GM18526 (cell line): ENCODE results near the gene LSR.

ENCODE experiments used
- POLR2A ChIP-seq: IDR thresholded peaks from 3 replicates; pipeline ENCODE4 v1.6.1; 2011; ENCODE audit not compliant: insufficient read length; ENCODE audit errors: extremely low read depth

LSR gene

DNA sequence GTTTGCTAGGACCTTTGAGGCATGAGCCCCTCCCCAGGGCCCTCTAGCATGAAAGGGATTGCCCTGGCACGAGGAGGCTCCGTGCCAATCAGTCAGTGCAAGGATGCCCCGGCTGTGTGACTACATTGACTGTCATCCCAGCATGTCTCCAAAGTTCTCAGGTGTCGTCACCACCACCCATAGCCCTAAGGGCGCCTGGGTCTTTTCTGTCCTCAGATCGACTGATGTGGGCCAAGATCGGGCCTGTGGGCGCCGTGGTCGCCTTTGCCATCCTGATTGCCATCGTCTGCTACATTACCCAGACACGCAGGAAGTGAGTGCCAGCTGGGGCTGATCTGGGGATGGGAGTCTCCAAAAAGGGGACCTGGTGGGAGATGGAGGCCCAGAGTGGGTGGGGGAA is 61.5 kb downstream of the LSR start:
- TF ChIP-seq POLR2A = no peak

DNA sequence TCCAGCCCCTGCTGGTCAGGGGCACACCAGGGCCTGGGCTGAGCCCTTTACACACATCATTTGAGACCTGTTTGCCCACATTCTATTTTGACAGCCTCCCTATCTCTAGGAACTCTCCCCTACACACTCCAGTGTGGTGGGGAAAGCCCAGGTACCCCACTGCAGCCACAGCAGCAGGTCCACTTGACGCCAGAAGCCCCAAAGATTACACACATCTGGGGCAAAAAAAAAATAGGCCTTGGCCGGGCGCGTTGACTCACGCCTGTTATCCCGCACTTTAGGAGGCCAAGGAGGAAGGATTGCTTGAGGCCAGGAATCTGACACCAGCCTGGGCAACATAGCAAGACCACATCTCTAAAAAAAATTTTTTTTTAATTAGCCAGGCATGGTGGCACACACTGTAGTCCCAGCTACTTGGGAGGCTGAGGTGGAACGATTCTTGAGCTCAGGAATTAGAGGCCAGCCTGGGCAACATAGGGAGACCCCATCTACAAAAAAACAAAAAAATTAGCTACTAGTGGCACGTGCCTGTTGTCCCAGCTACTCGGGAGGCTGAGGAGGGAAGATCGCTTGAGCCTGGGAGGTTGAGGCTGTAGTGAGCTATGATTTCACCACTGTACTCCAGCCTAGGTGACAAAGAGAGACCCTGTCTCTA is 62.1 kb downstream of the LSR start:
- TF ChIP-seq POLR2A = no peak

DNA sequence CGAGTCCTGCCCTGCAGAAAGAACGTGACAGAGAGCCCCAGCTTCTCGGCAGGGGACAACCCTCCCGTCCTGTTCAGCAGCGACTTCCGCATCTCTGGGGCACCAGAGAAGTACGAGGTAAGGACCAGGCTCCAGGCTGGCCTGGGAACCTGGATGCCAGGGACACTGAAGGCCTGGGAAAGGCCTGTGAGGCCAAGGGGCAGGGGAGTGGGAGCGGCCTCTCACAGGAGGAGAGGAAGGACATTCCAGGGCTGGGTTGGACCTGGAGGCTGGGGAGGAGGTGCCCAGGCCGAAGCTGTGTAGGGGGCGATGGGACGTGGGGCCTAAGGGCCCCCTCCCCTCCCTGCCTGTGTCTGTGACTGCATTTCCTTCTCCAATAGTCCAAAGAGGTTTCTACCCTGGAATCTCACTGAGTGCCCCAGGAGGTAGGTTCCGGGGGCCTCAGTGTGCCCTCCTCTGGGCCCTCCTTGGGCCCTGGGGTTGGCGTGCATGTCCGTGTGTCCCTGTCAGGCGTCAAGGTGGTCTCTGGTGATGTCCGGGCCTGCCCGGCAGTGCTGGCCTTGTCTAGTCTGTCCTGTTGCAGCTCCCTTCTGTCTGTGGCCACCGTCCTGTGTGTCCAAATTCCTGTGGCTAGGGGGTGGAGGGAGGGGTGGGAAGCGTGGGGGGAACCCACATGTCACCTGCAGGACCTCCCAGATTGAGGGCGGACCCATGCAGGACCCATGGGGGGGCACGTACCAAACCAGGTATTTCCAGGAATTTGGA is 63.3 kb downstream of the LSR start:
- TF ChIP-seq POLR2A = no peak

DNA sequence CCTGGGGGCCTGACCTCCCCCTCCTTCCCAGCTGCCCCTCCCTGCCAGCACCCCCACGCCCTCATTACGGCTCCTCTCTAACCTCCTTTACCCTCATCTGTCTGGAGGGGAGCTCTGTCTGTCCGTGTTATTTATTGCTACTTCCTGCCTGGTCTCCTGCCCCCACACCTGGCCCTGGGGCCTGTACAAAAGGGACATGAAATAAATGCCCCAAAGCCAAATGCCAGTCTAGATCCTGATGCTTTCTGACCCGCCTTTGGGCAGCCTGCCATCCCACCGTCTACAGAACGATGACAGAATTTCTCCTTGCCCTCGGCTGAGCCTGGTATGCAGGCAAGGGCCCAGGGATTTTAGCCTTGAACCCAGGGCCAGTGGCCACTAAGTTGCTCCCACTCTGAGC is 64.8 kb downstream of the LSR start:
- no peak for TF ChIP-seq POLR2A

DNA sequence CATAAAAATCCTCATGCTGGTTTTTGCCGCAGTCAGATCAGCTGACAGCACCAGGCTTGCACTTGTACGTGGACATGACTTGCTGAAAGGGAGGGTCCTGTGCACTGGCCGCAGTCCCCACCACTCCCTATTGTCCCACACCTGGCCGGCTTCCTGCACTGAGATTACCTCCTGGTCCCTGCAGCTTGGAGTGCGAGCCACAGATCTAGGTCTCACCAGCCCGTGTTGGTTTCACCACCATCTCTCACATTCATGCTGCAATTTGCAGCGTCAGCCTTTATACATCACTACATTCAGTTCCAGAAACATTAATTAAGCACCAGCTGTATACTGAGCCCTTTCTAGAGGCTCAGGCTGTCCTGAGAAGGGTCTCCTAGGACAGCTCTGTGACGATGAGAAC is 65.2 kb downstream of the LSR start:
- TF ChIP-seq POLR2A = no peak

DNA sequence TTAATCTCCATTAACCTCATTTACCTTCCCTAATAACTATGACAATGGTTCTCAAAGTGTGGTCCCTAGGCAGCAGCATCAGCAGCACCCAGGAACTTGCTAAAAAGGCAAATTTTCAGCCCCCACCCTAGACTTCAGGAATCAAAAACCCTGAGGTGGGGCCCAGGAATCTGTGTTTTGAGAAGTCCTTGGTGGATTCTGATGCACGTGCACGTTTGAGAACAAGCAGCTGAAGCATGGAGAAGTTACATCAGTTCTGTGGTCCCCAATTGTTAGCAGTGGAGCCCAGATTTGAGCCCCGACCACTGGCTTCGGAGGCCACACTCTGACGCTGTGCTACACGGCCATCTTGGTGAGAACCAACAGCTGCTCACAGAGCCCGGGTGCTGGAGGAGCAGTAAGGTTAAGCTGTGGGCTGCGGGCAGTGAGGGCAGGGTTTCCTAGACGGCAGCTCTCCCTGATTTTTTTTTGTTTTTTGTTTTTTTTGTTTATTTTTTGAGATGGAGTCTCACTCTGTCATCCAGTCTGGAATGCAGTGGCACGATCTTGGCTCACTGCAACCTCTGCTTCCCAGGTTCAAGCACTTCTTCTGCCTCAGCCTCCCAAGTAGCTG is 66.2 kb downstream of the LSR start:
- TF ChIP-seq POLR2A = no peak

DNA sequence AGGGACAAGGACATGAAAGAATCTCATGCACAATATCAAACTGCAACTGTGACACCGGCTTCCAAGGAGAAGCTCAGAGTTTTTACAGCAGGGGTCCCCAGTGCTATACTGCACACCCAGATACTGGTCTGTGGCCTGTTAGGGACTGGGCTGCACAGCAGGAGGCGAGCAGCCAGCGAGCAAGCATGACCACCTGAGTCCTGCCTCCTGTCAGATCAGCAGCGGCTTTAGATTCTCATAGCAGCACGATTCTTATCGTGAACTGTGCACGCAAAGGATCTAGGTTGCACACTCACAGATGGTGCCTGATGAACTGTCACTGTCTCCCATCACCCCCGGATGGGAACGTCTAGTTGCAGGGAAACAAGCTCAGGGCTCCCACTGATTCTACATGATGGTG is 67.1 kb downstream of the LSR start:
- no peak for TF ChIP-seq POLR2A

DNA sequence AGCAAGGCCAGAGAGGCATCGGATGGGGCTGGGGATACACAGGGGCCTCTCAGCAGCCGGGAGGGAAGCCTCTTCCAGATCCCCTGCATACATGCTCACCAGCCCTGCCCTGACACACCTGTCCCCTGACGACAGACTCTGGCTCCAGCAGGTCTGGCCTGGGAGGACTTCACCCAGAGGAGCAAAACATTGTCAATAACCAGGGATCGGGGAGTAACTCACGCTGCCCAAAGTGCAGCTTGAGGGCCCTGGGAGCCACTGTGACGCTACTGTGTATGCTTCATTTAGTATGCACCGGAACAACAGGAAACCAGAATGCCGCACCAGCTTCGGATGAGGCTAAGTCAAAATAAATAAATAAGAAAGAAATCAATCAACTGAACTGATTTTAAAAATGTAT is 67.8 kb downstream of the LSR start:
- TF ChIP-seq POLR2A = no peak
